ENCODE results near the gene MYO6. TPM values are rescaled to one million over a fixed set of nuclear protein-coding genes. Genes with fewer than 3 reads are reported as not detected.

MYO6 gene
- total and polyA plus RNA-seq, 2 experiments from 2014 or later: 39.8 to 71.1 TPM

DNA sequence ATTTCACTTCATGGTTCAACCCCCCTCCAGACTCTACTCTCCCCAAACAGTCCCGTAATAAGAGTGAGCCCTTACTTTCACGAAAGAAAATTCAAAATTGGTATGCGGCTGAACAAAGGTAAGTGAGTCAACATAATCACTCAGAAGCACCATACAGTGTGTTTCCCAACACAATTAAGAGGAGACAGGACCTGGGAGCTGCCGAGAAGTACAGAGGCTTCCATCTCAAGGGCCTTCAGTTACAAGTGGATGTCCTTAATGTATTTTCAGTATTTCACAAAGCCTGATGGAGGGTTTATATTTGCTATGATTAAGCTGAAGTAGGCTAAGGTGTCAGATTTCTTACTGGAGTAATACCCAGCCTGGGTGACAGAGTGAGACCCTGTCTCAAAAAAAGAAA is 51.1 kb downstream of the MYO6 start:
- Histone ChIP-seq H4K20me1 (ENCODE audit: insufficient read depth, poor library complexity, severe bottlenecking) (no peaks in the 10 kb centered on the region), H3K27ac (no peak overlapping the region), H3K9me3 (ENCODE audit: low read depth) (no peaks in the 10 kb centered on the region), H3K79me2 (peaks cover 58% of the 10 kb centered on the region), H3K9me2 (replicated peaks; ENCODE audit: insufficient read depth) (no peaks in the 10 kb centered on the region), H3K36me3 (replicated peaks; ENCODE audit: insufficient read depth, low read depth) (no peaks in the 10 kb centered on the region), H3K4me3 (no peak overlapping the region), H2AFZ (no peak overlapping the region), H3K4me2 (no peak overlapping the region), H3K27me3 (no peaks in the 10 kb centered on the region), H3K4me1 (ENCODE audit: insufficient read depth) (no peaks in the 10 kb centered on the region)
- WGBS (ENCODE audit: low lambda C conversion rate, missing lambda C conversion rate): 93% methylated on average over 4 of the region's 4 CpGs
- no peak for DNase-seq (ENCODE audit: low spot score)
- TF ChIP-seq, protein P1, sequence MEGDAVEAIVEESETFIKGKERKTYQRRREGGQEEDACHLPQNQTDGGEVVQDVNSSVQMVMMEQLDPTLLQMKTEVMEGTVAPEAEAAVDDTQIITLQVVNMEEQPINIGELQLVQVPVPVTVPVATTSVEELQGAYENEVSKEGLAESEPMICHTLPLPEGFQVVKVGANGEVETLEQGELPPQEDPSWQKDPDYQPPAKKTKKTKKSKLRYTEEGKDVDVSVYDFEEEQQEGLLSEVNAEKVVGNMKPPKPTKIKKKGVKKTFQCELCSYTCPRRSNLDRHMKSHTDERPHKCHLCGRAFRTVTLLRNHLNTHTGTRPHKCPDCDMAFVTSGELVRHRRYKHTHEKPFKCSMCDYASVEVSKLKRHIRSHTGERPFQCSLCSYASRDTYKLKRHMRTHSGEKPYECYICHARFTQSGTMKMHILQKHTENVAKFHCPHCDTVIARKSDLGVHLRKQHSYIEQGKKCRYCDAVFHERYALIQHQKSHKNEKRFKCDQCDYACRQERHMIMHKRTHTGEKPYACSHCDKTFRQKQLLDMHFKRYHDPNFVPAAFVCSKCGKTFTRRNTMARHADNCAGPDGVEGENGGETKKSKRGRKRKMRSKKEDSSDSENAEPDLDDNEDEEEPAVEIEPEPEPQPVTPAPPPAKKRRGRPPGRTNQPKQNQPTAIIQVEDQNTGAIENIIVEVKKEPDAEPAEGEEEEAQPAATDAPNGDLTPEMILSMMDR (IDR thresholded peaks at IDR 0.05; ENCODE audit: poor library complexity): no peak
- no peak for TF ChIP-seq EZH2phosphoT487 (IDR thresholded peaks at IDR 0.05; ENCODE audit: low read depth, severe bottlenecking, unreplicated experiment)
- TF ChIP-seq EZH2 (IDR thresholded peaks at IDR 0.05; ENCODE audit: borderline replicate concordance): no peak

DNA sequence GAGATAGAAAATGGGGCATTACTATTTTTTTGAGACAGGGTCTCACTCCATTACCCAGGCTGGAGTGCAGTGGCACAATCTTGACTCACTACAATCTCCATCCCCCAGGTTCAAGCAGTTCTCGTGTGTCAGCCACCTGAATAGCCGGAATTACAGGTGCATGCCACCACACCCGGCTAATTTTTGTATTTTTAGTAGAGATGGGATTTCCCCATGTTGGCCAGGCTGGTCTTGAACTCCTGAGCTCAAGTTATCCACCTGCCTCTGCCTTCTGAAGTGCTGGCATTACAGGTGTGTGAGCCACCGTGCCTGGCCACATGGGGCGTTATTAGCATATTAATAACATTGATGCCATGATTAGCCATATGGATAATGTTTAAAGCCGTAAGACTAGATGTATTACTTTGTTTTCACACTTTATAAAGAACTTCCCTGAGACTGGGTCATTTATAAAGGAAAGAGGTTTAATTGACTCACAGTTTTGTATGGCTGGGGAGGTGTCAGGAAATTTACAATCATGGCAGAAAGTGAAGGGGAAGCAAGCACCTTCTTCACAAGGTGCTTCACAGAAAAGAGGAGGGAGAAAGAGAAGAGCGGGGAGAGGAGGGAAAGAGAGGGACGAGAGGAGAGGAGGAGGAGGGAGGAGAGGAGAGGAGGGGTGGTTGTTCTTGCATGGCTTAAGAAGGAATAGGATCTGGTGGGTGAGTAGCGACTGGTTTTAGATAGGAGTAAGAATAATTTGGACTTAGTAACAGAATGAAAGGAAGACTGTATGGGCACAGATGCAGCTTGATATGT is 51.9 kb downstream of the MYO6 start:
- H2AFZ ChIP-seq: no peak overlapping the region
- no peak overlapping the region for H3K27ac ChIP-seq
- no peaks in the 10 kb centered on the region for H4K20me1 ChIP-seq (ENCODE audit: insufficient read depth, poor library complexity, severe bottlenecking)
- TF ChIP-seq EZH2phosphoT487 (IDR thresholded peaks at IDR 0.05; ENCODE audit: low read depth, severe bottlenecking, unreplicated experiment) (no peak), EZH2 (IDR thresholded peaks at IDR 0.05; ENCODE audit: borderline replicate concordance) (no peak)
- TF ChIP-seq, protein P1 (IDR thresholded peaks at IDR 0.05; ENCODE audit: poor library complexity): no peak
- no peak overlapping the region for H3K4me3 ChIP-seq
- peaks cover 63% of the 10 kb centered on the region for H3K79me2 ChIP-seq
- no peaks in the 10 kb centered on the region for H3K36me3 ChIP-seq (replicated peaks; ENCODE audit: insufficient read depth, low read depth)
- no peak overlapping the region for H3K4me2 ChIP-seq
- H3K4me1 ChIP-seq (ENCODE audit: insufficient read depth): no peaks in the 10 kb centered on the region
- WGBS (ENCODE audit: low lambda C conversion rate, missing lambda C conversion rate): 85% methylated on average over 9 of the region's 9 CpGs
- no peaks in the 10 kb centered on the region for H3K27me3 ChIP-seq
- no peaks in the 10 kb centered on the region for H3K9me3 ChIP-seq (ENCODE audit: low read depth)
- DNase-seq (ENCODE audit: low spot score): no peak
- no peaks in the 10 kb centered on the region for H3K9me2 ChIP-seq (replicated peaks; ENCODE audit: insufficient read depth)

DNA sequence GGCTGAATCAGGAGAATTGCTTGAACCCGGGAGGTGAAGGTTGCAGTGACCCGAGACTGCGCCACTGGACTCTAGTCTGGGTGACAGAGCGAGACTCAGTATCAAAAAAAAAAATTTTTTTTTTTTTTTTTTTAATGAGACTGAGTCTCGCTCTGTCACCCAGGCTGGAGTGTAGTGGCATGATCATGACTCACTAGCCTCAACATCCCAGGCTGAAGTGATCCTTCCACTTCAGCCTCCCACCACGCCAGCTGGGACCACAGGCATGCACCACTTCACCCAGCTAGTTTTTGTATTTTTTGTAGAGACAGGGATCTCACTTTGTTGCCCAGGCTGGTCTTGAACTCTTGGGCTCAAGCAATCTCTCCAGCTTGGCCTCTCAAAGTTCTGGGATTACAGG is 53.3 kb downstream of the MYO6 start:
- no peaks in the 10 kb centered on the region for H3K4me1 ChIP-seq (ENCODE audit: insufficient read depth)
- TF ChIP-seq, protein P1 (IDR thresholded peaks at IDR 0.05; ENCODE audit: poor library complexity): no peak
- TF ChIP-seq EZH2phosphoT487 (IDR thresholded peaks at IDR 0.05; ENCODE audit: low read depth, severe bottlenecking, unreplicated experiment): no peak
- no peak for TF ChIP-seq EZH2 (IDR thresholded peaks at IDR 0.05; ENCODE audit: borderline replicate concordance)
- H2AFZ ChIP-seq: no peak overlapping the region
- peaks cover 61% of the 10 kb centered on the region for H3K79me2 ChIP-seq
- no peak overlapping the region for H3K4me2 ChIP-seq
- 100% methylated on average over 5 of the region's 6 CpGs for WGBS (ENCODE audit: low lambda C conversion rate, missing lambda C conversion rate)
- H3K9me3 ChIP-seq (ENCODE audit: low read depth): no peaks in the 10 kb centered on the region
- H3K4me3 ChIP-seq: no peak overlapping the region
- no peaks in the 10 kb centered on the region for H3K27me3 ChIP-seq
- no peak for DNase-seq (ENCODE audit: low spot score)
- no peaks in the 10 kb centered on the region for H3K36me3 ChIP-seq (replicated peaks; ENCODE audit: insufficient read depth, low read depth)
- no peaks in the 10 kb centered on the region for H4K20me1 ChIP-seq (ENCODE audit: insufficient read depth, poor library complexity, severe bottlenecking)
- H3K9me2 ChIP-seq (replicated peaks; ENCODE audit: insufficient read depth): no peaks in the 10 kb centered on the region
- H3K27ac ChIP-seq: no peak overlapping the region
